HG03045 (cell line): ENCODE measurements around the gene MYH11.
"Not testable (repeated sequence)": the region's sequence is repeated elsewhere in the genome, so short reads cannot be mapped to it uniquely, and the experiment has no call there.

Source experiments
- ATAC-seq: cut with Tn5 transposase; IDR thresholded peaks from one replicate; pipeline ENCODE4 v1.9.1; 2021; ENCODE audit warnings: mild to moderate bottlenecking, moderate library complexity; ENCODE audit not compliant: unreplicated experiment

MYH11 gene

DNA sequence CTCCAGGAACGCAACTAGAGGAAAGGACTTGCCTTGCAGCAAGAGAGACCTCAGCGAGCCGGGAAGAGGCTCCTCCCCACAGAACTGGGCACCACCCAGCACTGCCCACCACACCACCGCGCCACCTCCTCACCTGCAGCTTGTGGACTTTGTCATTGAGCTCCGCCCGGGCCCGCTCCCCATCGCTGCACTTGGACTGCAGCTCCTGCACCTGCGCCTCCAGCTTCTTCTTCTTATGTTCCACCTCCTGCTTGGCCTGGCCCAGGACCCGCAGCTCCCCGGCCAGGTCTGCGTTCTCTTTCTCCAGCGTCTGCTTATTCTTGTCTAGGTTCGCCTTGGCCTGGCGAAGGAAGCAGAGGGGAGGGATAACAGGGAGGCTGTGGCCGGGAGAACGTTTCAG, 130.1 kb downstream of the MYH11 start:
- no peak for ATAC-seq

- ATAC-seq: no peak
Observed at GRCh38 chr16:15725641-15726240, 131.1 kb downstream of the MYH11 start.

DNA sequence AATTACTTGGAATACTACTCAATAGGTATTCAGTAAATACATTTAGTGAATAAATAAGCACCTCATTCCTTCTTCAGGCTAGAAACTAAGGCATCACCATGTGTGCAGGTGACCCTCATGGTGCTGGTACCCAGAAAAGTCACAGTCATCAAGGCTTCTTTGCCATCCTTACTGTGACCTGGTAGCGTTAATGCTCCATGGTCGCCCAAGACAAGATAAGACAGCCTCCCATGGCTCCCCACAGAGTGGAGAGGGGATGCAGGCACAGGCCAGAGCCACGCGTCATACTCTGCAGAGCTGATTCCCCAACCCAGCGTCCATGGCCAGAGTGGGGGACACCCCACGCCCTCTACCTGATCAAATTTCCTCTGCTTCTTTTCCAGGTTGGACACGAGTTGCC, 133.0 kb downstream of the MYH11 start:
- no peak for ATAC-seq

GRCh38 chr16:15721018-15721417, 135.8 kb downstream of the MYH11 start:
- no peak for ATAC-seq

DNA sequence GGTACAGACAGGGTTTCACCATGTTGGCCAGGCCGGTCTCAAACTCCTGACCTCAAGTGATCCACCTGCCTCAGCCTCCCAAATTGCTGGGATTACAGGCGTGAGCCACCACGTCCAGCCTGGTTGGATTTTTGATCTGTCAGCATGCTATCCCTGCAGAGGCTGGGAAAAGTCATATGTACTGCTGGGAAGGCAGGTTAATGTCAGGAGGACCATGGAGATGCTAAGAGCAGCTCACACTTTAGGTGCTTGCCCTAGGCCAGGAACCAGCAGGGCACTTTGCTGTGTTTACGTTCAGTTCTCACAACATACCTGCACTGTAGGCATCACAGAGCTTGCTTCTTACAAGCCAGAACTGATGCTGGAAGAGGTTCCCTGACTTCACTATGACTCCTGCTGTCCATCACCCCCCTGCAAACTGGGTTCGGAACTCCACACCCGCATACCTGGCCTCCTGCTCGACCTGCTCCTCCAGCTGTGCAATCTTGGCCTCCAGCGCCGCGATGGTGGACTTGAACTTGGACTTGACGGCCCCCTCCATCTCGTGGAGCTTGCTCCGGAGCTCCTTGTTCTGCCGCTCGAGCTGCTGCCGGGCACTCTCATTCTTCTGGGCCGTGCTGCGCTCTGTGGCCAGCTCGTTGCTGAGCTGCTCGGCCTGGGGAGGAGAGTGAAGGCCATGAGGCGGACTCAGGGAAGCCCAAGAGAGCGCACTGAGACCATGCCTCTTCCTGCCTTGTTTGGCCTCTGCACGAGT, 140.0 kb downstream of the MYH11 start:
- no peak for ATAC-seq

DNA sequence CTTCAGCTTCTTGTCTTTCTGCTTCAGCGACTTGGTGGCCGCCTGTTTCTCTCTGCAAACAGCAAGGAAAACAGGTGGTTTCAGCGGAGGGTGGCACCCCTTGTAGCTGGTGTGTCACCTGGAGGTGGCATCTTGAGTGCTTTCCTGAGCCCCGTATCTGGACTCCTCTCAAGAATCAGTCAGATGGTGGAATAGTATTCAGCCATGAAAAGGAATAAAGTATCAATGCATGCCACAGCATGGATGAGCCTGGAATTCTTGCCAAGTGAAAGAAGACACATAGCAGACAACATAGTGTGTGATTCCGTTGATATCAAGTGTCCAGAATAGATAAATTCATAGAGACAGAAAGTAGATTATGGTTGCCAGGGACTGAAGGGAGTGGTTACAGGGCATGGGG, 141.6 kb downstream of the MYH11 start:
- ATAC-seq: no peak

- no peak for ATAC-seq
Observed at GRCh38 chr16:15714393-15715172, 142.2 kb downstream of the MYH11 start.

GRCh38 chr16:15708997-15709396, 147.8 kb downstream of the MYH11 start:
- no peak for ATAC-seq

- no peak for ATAC-seq
Observed at GRCh38 chr16:15708096-15708495, 148.7 kb downstream of the MYH11 start.

DNA sequence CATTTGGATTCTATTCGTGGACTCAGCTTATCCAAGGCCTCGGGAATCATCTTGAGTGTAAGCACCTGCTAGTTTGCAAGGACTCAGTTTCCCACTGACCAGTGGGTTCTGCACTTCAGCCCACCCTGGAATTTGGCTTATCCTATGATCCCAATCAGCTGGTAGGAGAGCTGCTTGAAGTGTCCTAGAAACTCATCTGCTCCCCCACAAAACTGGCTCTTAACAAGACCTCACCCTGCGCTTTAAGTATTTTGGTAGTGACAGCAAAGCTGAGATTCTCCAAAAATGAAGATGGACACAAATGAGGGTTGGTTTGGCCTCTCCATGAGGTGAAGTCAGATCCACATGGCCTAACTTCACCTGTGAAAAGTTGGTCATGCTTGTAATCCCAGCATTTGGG, 149.5 kb downstream of the MYH11 start:
- ATAC-seq: no peak

- ATAC-seq: no peak
Observed at GRCh38 chr16:15705064-15705565, 151.7 kb downstream of the MYH11 start.

GRCh38 chr16:15704545-15704987, 152.3 kb downstream of the MYH11 start:
- ATAC-seq: no peak

GRCh38 chr16:15703029-15703736, 153.6 kb downstream of the MYH11 start:
- no peak for ATAC-seq

GRCh38 chr16:15701975-15702970, 154.6 kb downstream of the MYH11 start:
- ATAC-seq: no peak

DNA sequence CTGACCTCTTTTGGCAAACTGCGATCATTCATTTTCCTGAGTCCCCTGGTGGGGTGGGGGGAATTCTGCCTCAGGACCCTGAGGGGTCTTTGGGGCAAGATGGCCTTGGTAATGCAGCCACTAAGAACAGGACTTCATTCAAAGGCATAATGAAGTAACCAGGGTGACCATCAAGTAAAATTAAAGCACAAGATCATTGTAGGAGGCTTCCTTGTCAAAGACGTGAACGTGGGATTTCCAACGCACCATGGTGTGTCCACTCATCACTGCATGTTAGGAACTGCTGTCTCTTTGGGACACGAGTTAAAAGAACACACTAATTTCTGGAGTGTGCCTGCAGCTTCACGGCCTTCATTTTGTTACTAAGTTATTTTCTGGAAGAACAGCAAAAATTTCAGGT, 155.5 kb downstream of the MYH11 start:
- no peak for ATAC-seq

GRCh38 chr16:15699819-15700218, 157.0 kb downstream of the MYH11 start:
- no peak for ATAC-seq

GRCh38 chr16:15694499-15694898, 162.3 kb downstream of the MYH11 start:
- no peak for ATAC-seq

- ATAC-seq: not testable (repeated sequence)
Observed at GRCh38 chr16:15692508-15692907, 164.3 kb downstream of the MYH11 start.

GRCh38 chr16:15691046-15691445, 165.8 kb downstream of the MYH11 start:
- no peak for ATAC-seq

- ATAC-seq: no peak
Observed at GRCh38 chr16:15690296-15690695, 166.5 kb downstream of the MYH11 start.
